Mesodermal cell (in vitro differentiated cells): ENCODE data around the gene HSD17B12.

Experiments
- H3K27ac ChIP-seq: 2 replicates; pipeline ENCODE4 v1.7.0; 2013; ENCODE audit warnings: mild to moderate bottlenecking, low read depth, low read length, moderate library complexity; ENCODE audit not compliant: severe bottlenecking
- H3K36me3 ChIP-seq: 2 replicates; pipeline ENCODE4 v1.7.1; 2013; ENCODE audit warnings: mild to moderate bottlenecking, low read length, moderate library complexity; ENCODE audit not compliant: control insufficient read depth, insufficient read depth
- H3K4me1 ChIP-seq: one replicate; pipeline ENCODE4 v1.7.1; 2013; ENCODE audit warnings: mild to moderate bottlenecking, low read length; ENCODE audit not compliant: insufficient read depth, control insufficient read depth, poor library complexity, severe bottlenecking
- H3K4me3 ChIP-seq: 2 replicates; pipeline ENCODE4 v1.7.0; 2013; ENCODE audit warnings: low read length, control low read depth, mild to moderate bottlenecking; ENCODE audit not compliant: insufficient read depth, poor library complexity, severe bottlenecking; ENCODE audit errors: extremely low read depth
- H3K9me3 ChIP-seq: 2 replicates; pipeline ENCODE4 v1.7.1; 2013; ENCODE audit warnings: mild to moderate bottlenecking, low read length, moderate library complexity; ENCODE audit not compliant: control insufficient read depth
- WGBS, 2 experiments: methylation state at CpG; one replicate each; pipeline ENCODE4 v1.1.5; 2013; ENCODE audit warnings: missing lambda C conversion rate in 2 of 2; ENCODE audit not compliant: insufficient coverage in 2 of 2; 5-methylcytosine and 5-hydroxymethylcytosine counted together

The HSD17B12 gene

DNA sequence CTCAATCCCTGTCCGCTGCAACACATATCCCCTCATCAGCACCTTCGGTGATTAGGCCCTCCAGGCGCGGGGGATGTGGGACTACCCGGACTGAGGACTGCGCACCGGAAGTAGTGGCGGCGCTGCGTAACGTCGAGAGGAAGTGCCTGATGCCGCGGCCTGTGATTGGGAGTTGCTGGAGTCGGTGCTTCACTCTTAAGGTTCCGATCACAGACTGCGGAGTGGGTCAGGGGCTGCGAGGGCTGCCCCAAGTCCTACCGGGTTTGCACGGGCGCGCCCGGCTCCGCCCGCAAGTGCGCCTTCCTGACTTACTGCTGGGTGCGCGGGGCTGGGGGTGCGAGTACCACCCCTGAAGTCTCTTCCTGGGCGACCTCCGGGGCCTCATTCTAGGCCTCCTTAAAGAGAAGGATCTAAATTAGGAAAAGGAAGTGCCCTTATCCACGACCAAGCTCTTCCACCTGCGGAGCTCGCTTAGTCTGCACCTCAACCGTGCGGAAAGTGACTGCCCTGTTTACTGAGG, 200.2 kb downstream of the HSD17B12 start, which contains the start of gene ALKBH3:
Gene ALKBH3, plus strand, starts transcription at position 192 of the 520 bp plus-strand sequence. CDS start 1,822 bp downstream, outside the sequence.
- H3K27ac ChIP-seq = no peak within 1 kb of the TSS

DNA sequence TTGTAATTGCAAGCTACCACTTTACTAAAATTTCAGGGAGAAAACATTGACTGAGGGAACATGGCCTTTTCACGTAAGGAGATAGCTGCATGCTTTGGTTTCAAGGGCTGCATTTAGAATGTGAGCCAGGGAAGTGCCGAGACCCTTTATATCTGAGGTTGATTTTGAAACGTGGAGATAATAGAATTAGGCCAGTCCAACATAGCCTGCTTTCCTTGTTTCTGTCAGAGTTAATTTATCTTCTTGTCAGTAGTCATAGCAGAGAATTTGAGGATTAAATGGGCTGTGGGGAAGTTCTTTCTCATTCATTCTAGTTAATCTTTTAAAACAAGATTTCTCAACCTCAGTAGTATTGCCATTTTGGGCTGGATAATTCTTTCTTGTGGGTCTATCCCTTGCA, 212.3 kb downstream of the HSD17B12 start:
- H3K27ac ChIP-seq = no peak overlapping the region
- 33% methylated on average over 2 of the region's 3 CpGs; no CpG with 5 or more reads in 1 of the 2 experiments for WGBS, 2 experiments
- no peaks in the 10 kb centered on the region for H3K4me1 ChIP-seq
- peaks cover 60% of the 10 kb centered on the region for H3K36me3 ChIP-seq
- H3K4me3 ChIP-seq = no peak overlapping the region
- no peaks in the 10 kb centered on the region for H3K9me3 ChIP-seq

More for the DNA sequence above, 200.2 kb downstream of the HSD17B12 start, which contains the start of gene ALKBH3:
- peaks cover 4% of the 10 kb centered on the region for H3K9me3 ChIP-seq
- peak within 1 kb of the TSS; percentile 86 for H3K4me3 ChIP-seq
- 1 to 4% methylated on average over 21 of the region's 36 CpGs for WGBS, 2 experiments
- peaks cover 26% of the 10 kb centered on the region for H3K36me3 ChIP-seq
- peaks cover 5% of the 10 kb centered on the region for H3K4me1 ChIP-seq

DNA sequence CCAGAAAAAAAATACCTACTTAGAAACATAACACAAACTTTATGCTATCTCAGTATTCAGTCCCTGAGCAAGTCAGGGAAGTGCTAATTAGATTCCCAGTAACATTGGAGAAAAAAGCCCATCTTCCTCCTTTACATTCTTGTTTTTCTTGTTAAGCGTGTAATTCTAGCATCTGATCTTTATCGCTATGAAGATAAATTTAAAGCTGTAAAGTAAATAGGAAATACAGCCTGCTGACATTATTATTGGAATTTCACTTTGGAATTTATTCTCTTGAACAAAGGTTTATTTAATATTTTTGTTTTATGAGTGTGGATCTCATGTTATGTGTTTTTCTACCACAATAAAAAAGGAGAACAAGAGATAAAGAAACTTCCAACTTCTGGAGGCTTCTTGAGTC, 214.0 kb downstream of the HSD17B12 start:
- H3K36me3 ChIP-seq = peaks cover 77% of the 10 kb centered on the region
- WGBS, 2 experiments = no CpG with 5 or more reads among the region's 2 CpGs
- H3K4me3 ChIP-seq = no peak overlapping the region
- no peak overlapping the region for H3K27ac ChIP-seq
- H3K4me1 ChIP-seq = no peaks in the 10 kb centered on the region
- no peaks in the 10 kb centered on the region for H3K9me3 ChIP-seq

DNA sequence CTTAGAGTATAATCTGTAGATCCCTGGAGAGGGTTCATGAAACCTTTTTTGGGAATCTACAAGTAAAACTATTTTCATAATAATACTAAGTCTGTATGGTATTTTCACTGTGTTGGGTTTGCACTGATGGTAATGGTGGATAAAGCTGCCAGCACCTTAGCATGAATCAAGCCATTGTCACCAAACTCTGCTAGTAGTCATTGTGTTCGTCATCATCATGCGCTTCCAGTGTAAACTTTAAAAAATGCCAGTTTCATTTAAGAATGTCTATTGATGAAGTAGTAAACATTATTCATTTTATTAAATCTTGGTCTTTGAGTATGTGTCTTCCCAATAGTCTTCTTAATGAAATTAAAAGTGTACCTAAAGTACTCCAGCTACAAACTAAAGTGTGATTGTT, 215.1 kb downstream of the HSD17B12 start:
- Histone ChIP-seq H3K36me3 (peaks cover 75% of the 10 kb centered on the region), H3K4me3 (no peak overlapping the region), H3K4me1 (no peaks in the 10 kb centered on the region), H3K9me3 (no peaks in the 10 kb centered on the region), H3K27ac (no peak overlapping the region)
- WGBS, 2 experiments = 100% methylated on average over 1 of the region's 2 CpGs; no CpG with 5 or more reads in 1 of the 2 experiments

DNA sequence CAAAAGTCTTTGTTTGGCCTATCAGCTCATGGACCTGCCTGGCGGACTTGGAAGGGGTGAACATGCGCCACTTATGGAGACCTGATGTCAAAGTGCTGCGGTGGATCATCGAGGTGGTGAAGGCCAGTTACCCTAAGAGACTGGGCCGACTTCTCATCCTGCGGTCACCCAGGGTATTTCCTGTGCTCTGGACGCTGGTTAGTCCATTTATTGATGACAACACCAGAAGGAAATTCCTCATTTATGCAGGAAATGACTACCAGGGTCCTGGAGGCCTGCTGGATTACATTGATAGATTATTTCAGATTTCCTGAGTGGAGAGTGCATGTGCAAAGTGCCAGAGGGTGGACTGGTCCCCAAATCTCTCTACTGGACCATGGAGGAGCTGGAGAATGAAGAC, 218.0 kb downstream of the HSD17B12 start:
- WGBS, 2 experiments = 93 to 99% methylated on average over 7 of the region's 7 CpGs
- Histone ChIP-seq H3K4me3 (no peak overlapping the region), H3K27ac (no peak overlapping the region), H3K36me3 (peaks cover 71% of the 10 kb centered on the region), H3K9me3 (no peaks in the 10 kb centered on the region), H3K4me1 (no peaks in the 10 kb centered on the region)

DNA sequence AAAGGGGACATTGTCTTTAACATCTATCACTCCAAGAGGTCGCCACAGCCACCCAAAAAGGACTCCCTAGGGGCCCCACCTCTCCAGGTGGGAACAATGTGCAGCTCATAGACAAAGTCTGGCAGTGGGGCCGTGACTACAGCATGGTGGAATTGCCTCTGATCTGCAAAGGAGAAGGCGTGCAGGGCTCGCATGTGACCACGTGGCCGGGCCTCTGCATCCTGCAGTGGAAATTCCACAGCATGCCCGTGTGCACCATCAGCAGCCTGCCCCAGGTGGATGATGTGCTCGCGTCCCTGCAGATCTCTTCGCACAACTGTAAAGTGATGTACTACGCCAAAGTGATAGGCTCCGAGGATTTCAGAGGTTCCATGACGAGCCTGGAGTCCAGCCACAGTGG, 218.6 kb downstream of the HSD17B12 start:
- Histone ChIP-seq H3K4me1 (no peaks in the 10 kb centered on the region), H3K36me3 (peaks cover 66% of the 10 kb centered on the region), H3K27ac (no peak overlapping the region), H3K9me3 (no peaks in the 10 kb centered on the region), H3K4me3 (no peak overlapping the region)
- 87 to 89% methylated on average over 12 of the region's 13 CpGs for WGBS, 2 experiments

DNA sequence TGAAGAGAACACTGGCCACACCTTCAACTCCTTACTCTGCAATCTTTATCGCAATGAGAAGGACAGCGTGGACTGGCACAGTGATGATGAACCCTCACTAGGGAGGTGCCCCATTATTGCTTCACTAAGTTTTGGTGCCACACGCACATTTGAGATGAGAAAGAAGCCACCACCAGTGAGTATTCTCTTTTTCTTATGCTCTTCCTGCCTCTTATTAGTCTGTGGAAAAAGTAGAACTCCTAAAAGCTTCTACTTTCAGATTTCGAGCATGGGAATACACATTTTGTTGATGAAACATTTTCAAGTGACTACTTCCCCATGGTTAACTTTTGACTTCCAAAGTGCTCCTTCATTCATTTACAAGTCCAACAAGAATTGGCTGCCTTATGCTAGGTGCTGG, 221.0 kb downstream of the HSD17B12 start:
- H3K4me3 ChIP-seq = no peak overlapping the region
- WGBS, 2 experiments = 75 to 100% methylated on average over 1 to 3 of the region's 4 CpGs
- peaks cover 53% of the 10 kb centered on the region for H3K36me3 ChIP-seq

DNA sequence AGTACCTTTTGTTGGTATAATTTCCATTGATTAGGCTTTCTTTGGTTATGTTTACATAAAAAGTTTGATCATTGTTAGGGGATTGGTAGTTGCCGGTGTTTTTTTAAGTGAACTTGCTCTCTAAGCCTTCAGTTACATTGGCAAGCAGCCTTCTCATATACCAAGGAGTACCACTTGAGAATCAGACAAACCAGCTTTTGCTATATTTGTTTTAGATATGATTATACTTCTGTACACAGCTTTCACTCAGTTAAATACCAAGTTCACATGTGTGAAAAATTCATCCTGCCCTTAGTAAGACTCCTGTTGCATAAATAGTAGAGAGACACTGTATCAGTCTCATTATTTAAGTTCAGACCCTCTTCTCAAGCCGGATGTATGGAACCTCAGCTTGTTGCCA, 222.5 kb downstream of the HSD17B12 start:
- no peak overlapping the region for H3K4me3 ChIP-seq
- H3K36me3 ChIP-seq = peaks cover 40% of the 10 kb centered on the region
- H3K4me1 ChIP-seq = peaks cover 3% of the 10 kb centered on the region
- WGBS, 2 experiments = no CpG with 5 or more reads among the region's 2 CpGs
- no peak overlapping the region for H3K27ac ChIP-seq
- no peaks in the 10 kb centered on the region for H3K9me3 ChIP-seq

More for the DNA sequence above, 221.0 kb downstream of the HSD17B12 start:
- Histone ChIP-seq H3K27ac (no peak overlapping the region), H3K4me1 (peaks cover 3% of the 10 kb centered on the region), H3K9me3 (no peaks in the 10 kb centered on the region)

DNA sequence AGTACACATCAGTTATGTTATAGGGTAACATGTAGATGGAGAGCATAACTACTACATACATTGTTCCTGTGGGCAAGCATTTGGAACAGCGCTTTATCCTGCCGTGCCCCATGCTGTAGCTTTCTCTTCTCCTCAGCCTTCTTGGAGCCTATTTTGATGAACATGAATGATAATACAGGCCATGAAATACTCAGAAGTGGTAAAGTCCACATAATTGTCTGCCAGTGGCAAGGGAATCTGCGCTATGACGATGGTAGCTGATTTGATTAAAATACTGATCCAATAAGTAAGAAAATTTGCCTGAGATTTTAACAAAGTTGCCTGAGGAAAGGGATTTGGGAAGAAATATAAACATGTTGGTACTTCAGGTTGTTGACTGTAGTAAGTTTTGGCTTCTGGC, 223.4 kb downstream of the HSD17B12 start:
- Histone ChIP-seq H3K4me1 (peaks cover 3% of the 10 kb centered on the region), H3K9me3 (no peaks in the 10 kb centered on the region), H3K27ac (no peak overlapping the region), H3K4me3 (no peak overlapping the region), H3K36me3 (peaks cover 31% of the 10 kb centered on the region)
- WGBS, 2 experiments = 92 to 100% methylated on average over 2 of the region's 4 CpGs

DNA sequence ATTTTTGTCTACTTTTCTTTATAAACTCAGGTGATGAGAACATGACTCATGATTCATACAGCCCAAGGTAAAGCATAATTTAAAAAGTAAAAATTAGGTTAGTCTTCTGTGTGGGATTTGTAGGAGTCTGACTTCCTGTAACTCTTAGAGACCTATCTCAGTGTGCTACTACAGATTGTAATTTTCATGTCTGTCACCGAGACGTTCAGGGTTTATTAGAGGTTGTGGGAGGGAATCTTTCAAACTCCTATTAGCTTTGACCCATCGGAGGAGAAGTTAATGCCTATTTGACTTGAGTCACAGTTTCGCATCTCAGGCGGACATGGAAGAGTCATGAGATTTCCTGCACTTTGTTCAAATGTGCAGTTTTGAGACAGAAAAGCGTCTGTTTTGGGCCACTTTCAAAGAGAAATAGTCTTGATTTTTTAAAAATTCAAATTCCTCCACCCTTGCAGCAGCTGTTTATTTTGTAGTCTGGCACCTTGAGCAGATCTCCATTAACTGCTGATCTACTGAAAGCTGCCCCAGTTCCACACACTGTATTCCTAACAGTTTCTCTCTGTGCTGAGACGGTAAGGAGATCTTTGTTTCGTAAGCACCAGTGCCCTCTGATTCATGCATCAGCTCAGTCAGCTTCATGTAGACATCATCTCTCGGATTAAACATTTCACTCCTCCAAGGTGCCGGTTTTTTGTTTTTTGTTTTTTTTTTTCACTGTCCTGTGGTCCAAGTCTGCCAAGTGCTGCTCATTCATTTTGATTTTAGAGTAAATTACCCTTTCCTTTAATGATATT, 224.4 kb downstream of the HSD17B12 start:
- H3K36me3 ChIP-seq = peaks cover 30% of the 10 kb centered on the region
- peak overlapping the region; percentile 42 for H3K27ac ChIP-seq
- no peak overlapping the region for H3K4me3 ChIP-seq
- no peaks in the 10 kb centered on the region for H3K9me3 ChIP-seq
- H3K4me1 ChIP-seq = peaks cover 3% of the 10 kb centered on the region
- WGBS, 2 experiments = 93% methylated on average over 7 to 9 of the region's 10 CpGs

DNA sequence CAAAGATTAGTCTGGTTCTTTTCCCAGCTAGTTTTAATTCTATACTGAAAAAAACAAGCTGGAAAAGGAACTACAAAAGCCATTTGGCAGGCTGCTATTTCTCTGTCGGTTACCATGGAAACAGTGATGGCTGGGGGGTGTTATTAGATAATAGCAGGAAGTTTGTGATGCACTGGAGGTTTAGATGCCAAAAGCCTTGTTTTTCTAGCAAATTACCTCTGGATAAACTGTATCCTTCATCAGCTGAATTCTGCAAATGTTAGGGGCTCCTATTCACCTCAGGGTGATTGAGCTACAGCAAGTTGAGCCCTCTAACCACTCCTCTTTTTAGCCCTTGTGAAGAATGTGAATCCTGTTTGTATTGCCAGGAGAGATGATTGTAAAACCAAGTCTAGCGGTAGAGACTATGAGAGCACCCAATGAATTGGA, 225.3 kb downstream of the HSD17B12 start:
- WGBS, 2 experiments = 85 to 96% methylated on average over 2 of the region's 2 CpGs
- Histone ChIP-seq H3K4me3 (no peak overlapping the region), H3K27ac (peak overlapping the region; percentile 42), H3K36me3 (peaks cover 29% of the 10 kb centered on the region), H3K4me1 (peaks cover 3% of the 10 kb centered on the region), H3K9me3 (no peaks in the 10 kb centered on the region)
